ENCODE results near the gene B3GALT5.

DNA sequence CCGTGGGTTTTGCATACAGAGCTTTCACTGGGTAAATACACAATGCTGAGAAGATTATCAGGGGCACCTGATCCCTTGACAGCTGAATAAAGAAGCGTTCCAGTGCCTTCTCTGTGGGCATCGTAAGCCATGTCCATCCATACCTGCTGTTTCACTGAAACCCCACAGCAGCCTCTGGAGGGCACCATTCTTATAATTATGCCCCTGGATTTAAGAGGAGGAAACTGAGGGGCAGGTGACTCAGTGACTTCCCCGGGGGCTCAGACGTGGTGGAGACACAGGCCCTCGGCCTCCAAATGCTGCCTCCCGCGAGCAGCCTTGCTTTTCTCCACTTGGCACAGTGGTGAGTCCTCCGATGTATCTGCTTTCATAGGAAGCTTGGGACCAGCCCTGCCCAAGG, 56.7 kb downstream of the B3GALT5 start:
- TF ChIP-seq, protein P1, sequence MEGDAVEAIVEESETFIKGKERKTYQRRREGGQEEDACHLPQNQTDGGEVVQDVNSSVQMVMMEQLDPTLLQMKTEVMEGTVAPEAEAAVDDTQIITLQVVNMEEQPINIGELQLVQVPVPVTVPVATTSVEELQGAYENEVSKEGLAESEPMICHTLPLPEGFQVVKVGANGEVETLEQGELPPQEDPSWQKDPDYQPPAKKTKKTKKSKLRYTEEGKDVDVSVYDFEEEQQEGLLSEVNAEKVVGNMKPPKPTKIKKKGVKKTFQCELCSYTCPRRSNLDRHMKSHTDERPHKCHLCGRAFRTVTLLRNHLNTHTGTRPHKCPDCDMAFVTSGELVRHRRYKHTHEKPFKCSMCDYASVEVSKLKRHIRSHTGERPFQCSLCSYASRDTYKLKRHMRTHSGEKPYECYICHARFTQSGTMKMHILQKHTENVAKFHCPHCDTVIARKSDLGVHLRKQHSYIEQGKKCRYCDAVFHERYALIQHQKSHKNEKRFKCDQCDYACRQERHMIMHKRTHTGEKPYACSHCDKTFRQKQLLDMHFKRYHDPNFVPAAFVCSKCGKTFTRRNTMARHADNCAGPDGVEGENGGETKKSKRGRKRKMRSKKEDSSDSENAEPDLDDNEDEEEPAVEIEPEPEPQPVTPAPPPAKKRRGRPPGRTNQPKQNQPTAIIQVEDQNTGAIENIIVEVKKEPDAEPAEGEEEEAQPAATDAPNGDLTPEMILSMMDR (IDR thresholded peaks at IDR 0.05), result no peak
- no peak for TF ChIP-seq ZFX (IDR thresholded peaks at IDR 0.05; ENCODE audit: borderline replicate concordance)
